Neutrophil (primary cell): ENCODE data around the gene FRY.

ENCODE experiments used
- H3K27ac ChIP-seq: fragments of 200-600 bp; sonication (generic); 2 replicates; pipeline ENCODE4 v1.5.1; 2016; ENCODE audit warnings: mild to moderate bottlenecking, moderate library complexity
- H3K27me3 ChIP-seq: fragments of 200-600 bp; sonication (generic); 2 replicates; pipeline ENCODE4 v1.6.0; 2016; ENCODE audit warnings: mild to moderate bottlenecking
- H3K36me3 ChIP-seq: fragments of 200-600 bp; sonication (generic); 2 replicates; pipeline ENCODE4 v1.5.1; 2017
- H3K4me1 ChIP-seq, 2 experiments: fragments of 200-600 bp in 1 of 2; sonication (generic) in 1 of 2; 1 replicate in 1 of 2; 2 replicates in 1 of 2; pipeline versions ENCODE4 v1.5.1 to v1.6.1; 2013 to 2016; ENCODE audit warnings: low read depth in 1 of 2, low read length in 1 of 2, mild to moderate bottlenecking in 1 of 2, moderate library complexity in 1 of 2; ENCODE audit not compliant: control insufficient read depth in 1 of 2, insufficient read depth in 1 of 2
- H3K4me3 ChIP-seq, 2 experiments: fragments of 200-600 bp in 1 of 2; sonication (generic) in 1 of 2; 1 replicate in 1 of 2; 2 replicates in 1 of 2; pipeline ENCODE4 v1.5.1; 2013 to 2016; ENCODE audit warnings: low read depth in 1 of 2, low read length in 1 of 2, mild to moderate bottlenecking in 1 of 2, moderate library complexity in 1 of 2
- H3K9me3 ChIP-seq: fragments of 200-600 bp; sonication (generic); 2 replicates; pipeline ENCODE4 v1.5.1; 2016
- TF ChIP-seq, protein P1 (sequence below): fragments of 200-600 bp; sonication (generic); IDR thresholded peaks from 2 replicates; pipeline ENCODE4 v1.5.1; 2016; ENCODE audit warnings: antibody characterized with exemption

FRY gene

DNA sequence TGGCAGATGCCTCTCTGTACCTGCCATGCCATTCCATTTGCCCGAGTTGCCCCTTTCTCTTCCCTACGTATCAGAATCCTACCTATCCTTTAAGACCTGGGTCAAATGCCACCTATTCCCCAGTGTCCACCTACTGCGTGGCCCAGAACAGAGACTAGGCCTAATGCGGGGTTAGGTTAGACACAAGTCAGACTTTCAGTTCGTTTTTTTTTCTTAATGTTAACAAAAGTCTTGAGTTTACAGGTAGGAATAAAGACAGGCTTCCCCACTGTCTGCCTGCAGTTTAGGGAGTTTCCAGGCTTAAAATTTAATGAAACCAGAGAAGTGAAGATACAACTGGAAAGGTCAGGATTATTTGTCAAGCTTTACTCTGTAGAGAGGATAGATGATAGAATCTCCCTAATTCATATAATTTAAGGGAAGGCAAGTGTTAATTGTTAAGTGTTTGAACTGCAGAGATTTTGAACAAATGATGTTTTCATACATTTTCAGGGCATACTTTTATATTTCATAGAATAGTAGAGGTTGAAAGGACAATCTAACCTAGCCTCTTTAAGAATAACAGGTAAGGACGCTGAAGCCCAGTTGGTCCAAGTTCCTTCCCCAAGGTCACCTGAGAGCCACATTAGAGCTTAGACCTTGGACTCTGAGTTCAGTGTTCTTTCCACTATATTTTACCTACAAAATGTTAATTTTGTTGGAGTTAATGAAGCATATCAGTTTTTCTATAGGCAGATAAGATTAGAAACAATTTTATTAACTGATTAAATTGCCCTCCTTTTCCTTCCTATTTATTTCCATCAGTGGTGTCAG, 35.8 kb downstream of the FRY start:
- Histone ChIP-seq H3K27ac (peak overlapping the region; percentile 58), H3K9me3 (no peaks in the 10 kb centered on the region), H3K4me3 (no peak overlapping the region), H3K36me3 (peaks cover 9% of the 10 kb centered on the region), H3K4me1 (no peaks in the 10 kb centered on the region), H3K27me3 (no peaks in the 10 kb centered on the region)
- TF ChIP-seq, protein P1, sequence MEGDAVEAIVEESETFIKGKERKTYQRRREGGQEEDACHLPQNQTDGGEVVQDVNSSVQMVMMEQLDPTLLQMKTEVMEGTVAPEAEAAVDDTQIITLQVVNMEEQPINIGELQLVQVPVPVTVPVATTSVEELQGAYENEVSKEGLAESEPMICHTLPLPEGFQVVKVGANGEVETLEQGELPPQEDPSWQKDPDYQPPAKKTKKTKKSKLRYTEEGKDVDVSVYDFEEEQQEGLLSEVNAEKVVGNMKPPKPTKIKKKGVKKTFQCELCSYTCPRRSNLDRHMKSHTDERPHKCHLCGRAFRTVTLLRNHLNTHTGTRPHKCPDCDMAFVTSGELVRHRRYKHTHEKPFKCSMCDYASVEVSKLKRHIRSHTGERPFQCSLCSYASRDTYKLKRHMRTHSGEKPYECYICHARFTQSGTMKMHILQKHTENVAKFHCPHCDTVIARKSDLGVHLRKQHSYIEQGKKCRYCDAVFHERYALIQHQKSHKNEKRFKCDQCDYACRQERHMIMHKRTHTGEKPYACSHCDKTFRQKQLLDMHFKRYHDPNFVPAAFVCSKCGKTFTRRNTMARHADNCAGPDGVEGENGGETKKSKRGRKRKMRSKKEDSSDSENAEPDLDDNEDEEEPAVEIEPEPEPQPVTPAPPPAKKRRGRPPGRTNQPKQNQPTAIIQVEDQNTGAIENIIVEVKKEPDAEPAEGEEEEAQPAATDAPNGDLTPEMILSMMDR, result no peak

DNA sequence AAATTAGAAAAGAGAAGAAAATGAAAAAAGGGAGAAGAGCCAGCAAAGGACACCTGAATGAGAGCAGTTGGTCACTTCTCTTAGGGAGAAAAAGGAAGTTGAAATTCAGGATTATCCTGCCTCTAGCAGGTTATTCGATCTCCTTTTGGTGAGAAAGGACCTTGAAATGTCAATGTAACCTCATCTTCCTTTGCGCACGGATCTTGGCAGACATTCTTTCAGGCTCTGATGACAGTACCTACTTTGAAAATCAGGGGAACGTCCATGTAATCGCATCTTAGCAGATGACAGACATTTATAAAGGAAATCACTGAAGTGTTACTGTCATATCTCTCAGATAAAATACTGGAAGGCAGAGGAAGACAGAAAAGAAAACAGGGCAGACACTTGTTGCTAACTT, 36.7 kb downstream of the FRY start:
- TF ChIP-seq, protein P1, result no peak
- Histone ChIP-seq H3K27ac (peak overlapping the region; percentile 58), H3K9me3 (no peaks in the 10 kb centered on the region), H3K36me3 (peaks cover 9% of the 10 kb centered on the region), H3K4me3 (no peak overlapping the region), H3K4me1 (no peaks in the 10 kb centered on the region), H3K27me3 (no peaks in the 10 kb centered on the region)

DNA sequence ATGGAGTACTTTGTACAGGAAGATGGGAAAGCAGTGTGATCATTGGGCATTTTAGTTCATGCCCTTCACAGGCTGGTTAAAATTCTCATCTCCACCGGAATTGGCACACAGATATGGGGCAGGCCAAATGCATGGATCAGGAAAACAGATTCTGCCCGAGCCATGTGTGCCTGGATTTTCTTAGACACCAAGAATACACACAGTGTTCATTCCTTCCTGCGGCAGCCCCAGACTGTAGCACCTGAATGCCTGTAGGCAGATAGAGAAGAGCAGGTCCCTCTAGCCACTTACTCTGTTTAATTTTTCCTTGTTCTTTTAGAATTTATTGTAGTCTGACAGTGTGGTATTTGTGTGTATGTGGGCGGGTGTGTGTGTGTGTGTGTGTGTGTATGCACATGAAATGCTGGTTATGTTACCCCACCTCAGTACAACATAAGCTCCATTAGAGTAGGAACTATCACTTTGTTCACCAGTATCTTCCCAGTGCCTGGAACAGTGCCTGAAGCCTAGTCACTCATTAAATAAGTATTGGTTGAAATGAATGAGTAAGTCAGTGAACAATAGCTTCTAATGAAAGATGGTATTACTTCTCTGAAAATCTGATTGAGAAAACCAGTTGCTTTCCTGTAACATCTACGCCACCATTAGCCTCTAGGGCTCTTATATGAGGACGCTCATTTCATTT, 41.7 kb downstream of the FRY start:
- Histone ChIP-seq H3K4me1 (no peaks in the 10 kb centered on the region), H3K27ac (no peak overlapping the region)
- TF ChIP-seq, protein P1, result no peak

DNA sequence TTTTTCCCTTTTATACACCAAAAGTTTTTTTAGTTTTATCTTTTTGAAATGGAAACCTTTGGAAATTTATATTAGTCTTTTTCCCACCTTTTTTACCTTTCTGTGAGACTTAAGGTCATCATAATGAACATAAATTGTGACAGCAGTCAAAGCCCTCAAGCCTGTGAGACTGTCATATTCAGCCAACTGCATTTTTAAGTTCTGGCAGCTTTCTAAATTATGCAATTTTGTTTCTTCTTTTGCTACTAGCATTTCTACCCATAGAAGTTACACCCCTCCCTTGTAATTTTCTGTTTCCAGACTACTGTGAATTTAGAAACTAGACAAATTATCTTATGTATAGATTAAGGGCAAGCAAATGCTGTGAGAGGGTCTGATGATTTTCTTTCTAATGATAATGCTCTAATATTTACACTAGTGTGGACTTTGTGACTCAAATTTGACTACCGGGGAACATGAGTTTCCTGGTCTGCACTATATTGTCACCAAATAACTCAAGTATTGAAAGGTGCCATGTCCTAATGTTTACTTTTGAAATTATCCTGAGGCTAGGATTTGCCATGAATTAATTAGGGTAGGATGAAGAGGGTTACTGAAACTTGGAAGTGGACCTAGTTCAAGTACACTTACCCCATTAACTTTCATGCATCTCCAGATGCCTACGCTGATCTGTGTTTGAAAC, 43.7 kb downstream of the FRY start:
- peaks cover 18% of the 10 kb centered on the region for H3K36me3 ChIP-seq
- no peak overlapping the region for H3K27ac ChIP-seq
- H3K27me3 ChIP-seq, result no peaks in the 10 kb centered on the region
- H3K9me3 ChIP-seq, result no peaks in the 10 kb centered on the region
- peaks cover 3 to 9% of the 10 kb centered on the region in 2 experiments for H3K4me1 ChIP-seq
- TF ChIP-seq, protein P1, result no peak
- H3K4me3 ChIP-seq, result no peak overlapping the region

More for the DNA sequence above, 41.7 kb downstream of the FRY start:
- Histone ChIP-seq H3K4me3 (no peak overlapping the region), H3K9me3 (no peaks in the 10 kb centered on the region), H3K36me3 (peaks cover 2% of the 10 kb centered on the region), H3K27me3 (no peaks in the 10 kb centered on the region)

DNA sequence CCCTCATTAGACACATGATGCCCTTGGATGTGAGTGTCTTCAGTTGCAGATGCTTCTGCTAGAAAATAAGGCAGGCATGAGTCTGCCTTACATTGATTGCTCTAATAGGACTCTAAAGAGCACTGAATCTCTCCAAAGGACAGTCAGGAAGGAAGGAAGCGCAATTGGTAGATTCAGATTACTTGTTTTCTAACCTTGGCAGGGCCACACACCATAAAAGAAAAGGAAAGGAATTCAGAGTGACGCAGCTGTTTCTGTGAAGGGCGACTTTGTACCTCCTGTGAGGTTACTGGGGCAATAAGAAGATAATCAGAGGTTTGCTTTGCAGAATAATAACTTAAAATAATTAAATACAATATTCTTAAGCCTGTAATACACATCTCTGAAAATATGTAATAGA, 48.0 kb downstream of the FRY start:
- Histone ChIP-seq H3K4me3 (no peak overlapping the region), H3K9me3 (no peaks in the 10 kb centered on the region), H3K27ac (peak overlapping the region; percentile 58), H3K4me1 (peaks cover 3 to 11% of the 10 kb centered on the region in 2 experiments), H3K36me3 (peaks cover 38% of the 10 kb centered on the region), H3K27me3 (no peaks in the 10 kb centered on the region)
- TF ChIP-seq, protein P1, result no peak
